T-cell (primary cell): Measurements from ENCODE around the gene SDK1. TPM values are rescaled to one million over a fixed set of nuclear protein-coding genes. Genes with fewer than 3 reads are reported as not detected.

Source experiments
- ATAC-seq, 4 experiments: fragments of 200-7000 bp in 3 of 4; fragments of 150-1000 bp in 1 of 4; cut with Tn5 transposase; replicated peaks in 1 of 4; 1 replicate in 3 of 4; 2 replicates in 1 of 4; pipeline ENCODE4 v1.10.0; 2021; ENCODE audit warnings: moderate library complexity in 3 of 4, mild to moderate bottlenecking in 2 of 4, moderate number of reproducible peaks in 1 of 4
- CTCF ChIA-PET, 2 donors: fragments of 300-600 bp; sonication (Branson Sonifier 250); formaldehyde crosslinking; loops; one replicate each; lab custom pipeline; 2022; ENCODE audit warnings: antibody characterized with exemption in 2 of 2; lab: Charles Lee
- POLR2A ChIA-PET, 2 donors: fragments of 300-600 bp; sonication (Branson Sonifier 250); formaldehyde crosslinking; loops; one replicate each; lab custom pipeline; 2022; ENCODE audit warnings: antibody characterized with exemption in 2 of 2; lab: Charles Lee
- DNase-seq, 35 experiments: peaks; one replicate each; pipeline versions ENCODE4 v3.0.0 to v3.0.0-alpha.2; 2013 to 2023
- H3K27ac ChIP-seq: one replicate; pipeline ENCODE4 v1.5.1; 2013; ENCODE audit warnings: low read length
- H3K27me3 ChIP-seq, 2 experiments: replicated peaks in 1 of 2; 1 replicate in 1 of 2; 2 replicates in 1 of 2; pipeline versions ENCODE4 v1.6.1 to v1.7.0; 2013; ENCODE audit warnings: low read length in 1 of 2, mixed read lengths in 1 of 2; ENCODE audit not compliant: control insufficient read depth in 2 of 2, insufficient read depth in 2 of 2; ENCODE audit errors: extremely low read depth in 1 of 2
- H3K36me3 ChIP-seq, 2 donors: 1 replicate in 1 of 2; 2 replicates in 1 of 2; pipeline versions ENCODE4 v1.6.1 to v1.7.0; 2013; ENCODE audit warnings: low read length in 1 of 2; ENCODE audit not compliant: control insufficient read depth in 2 of 2, insufficient read depth in 1 of 2; ENCODE audit errors: extremely low read depth in 1 of 2
- H3K4me1 ChIP-seq, 2 experiments: 1 replicate in 1 of 2; 2 replicates in 1 of 2; pipeline versions ENCODE4 v1.6.1 to v1.7.0; 2013; ENCODE audit warnings: low read length in 2 of 2, mixed read lengths in 1 of 2; ENCODE audit not compliant: insufficient read depth in 2 of 2, control insufficient read depth in 1 of 2; ENCODE audit errors: extremely low read depth in 1 of 2
- H3K4me3 ChIP-seq, 2 donors: 1 replicate in 1 of 2; 2 replicates in 1 of 2; pipeline versions ENCODE4 v1.5.1 to v1.7.0; 2013; ENCODE audit warnings: mild to moderate bottlenecking in 2 of 2, low read length in 1 of 2, moderate library complexity in 1 of 2; ENCODE audit not compliant: control insufficient read depth in 1 of 2; ENCODE audit errors: extremely low read depth in 1 of 2
- H3K9me3 ChIP-seq: 2 replicates; pipeline ENCODE4 v1.7.0; 2013
- H3K27ac Mint-ChIP-seq, 2 donors: one replicate each; pipeline ENCODE4 v1.8.0; 2020 to 2021; ENCODE audit warnings: mild to moderate bottlenecking in 2 of 2, mixed read lengths in 2 of 2
- H3K27me3 Mint-ChIP-seq, 2 donors: one replicate each; pipeline ENCODE4 v1.8.0; 2021 to 2022; ENCODE audit warnings: mixed read lengths in 2 of 2
- H3K36me3 Mint-ChIP-seq: one replicate; pipeline ENCODE4 v1.8.0; 2021; ENCODE audit warnings: mixed read lengths
- H3K4me1 Mint-ChIP-seq, 3 donors: one replicate each; pipeline ENCODE4 v1.8.0; 2020 to 2022; ENCODE audit warnings: mixed read lengths in 3 of 3, mild to moderate bottlenecking in 1 of 3
- H3K4me3 Mint-ChIP-seq, 3 donors: one replicate each; pipeline ENCODE4 v1.8.0; 2020 to 2022; ENCODE audit warnings: mild to moderate bottlenecking in 3 of 3, mixed read lengths in 3 of 3, moderate library complexity in 3 of 3
- H3K9me3 Mint-ChIP-seq, 3 donors: one replicate each; pipeline ENCODE4 v1.8.0; 2020 to 2022; ENCODE audit warnings: mixed read lengths in 3 of 3
- WGBS: methylation state at CpG from one replicate; pipeline ENCODE4 v1.1.5; 2013; ENCODE audit warnings: missing lambda C conversion rate; ENCODE audit not compliant: insufficient coverage; 5-methylcytosine and 5-hydroxymethylcytosine counted together
- total RNA-seq, 35 experiments: library from RNA in 6 of 35; stranded (reverse) in 6 of 35; fragments of 120-200 nt in 1 of 35; gene quantifications; one replicate each; pipeline versions ENCODE4 v1.2.1 to v1.2.4 and lab custom pipeline; 2013 to 2026

Gene SDK1
- total RNA-seq, 5 donors from 2014 or later (not counting 1 experiment from before 2014, with no cell fraction given), result 0.47 to 1.7 (median 0.63) TPM

DNA sequence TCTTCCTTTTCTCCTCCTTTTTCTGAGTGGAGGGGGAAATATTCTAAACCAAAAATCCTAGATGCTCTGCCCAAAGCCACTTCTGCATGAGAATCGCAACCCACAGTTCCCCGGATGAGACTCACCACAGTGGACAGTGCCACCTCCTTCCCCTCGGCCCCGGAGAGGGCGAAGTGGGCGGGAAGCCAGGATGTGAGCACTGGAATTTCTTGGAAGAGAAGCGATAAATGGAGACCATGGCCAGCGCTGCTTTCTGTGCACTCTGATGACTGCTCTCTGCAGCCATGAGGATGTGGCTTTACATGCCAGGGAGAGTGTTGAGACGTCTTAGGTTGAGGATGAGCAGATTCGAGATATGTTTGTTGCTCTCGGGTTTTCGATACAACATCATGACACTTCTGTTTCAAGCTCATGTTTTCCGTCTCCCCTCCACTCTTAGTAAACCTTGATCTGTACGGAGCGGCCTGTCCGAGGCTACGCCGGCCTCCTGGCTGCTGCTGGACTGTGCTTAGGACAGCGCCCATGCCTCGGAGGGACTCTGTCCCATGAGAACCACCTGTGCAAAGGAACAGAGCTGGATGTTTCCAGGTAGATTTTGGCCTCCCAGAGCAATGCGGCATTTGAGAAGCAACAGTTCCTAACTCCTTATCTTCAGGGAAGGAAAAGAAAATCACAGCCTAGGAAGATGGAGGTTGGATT lies 966.4 kb downstream of the SDK1 start:
- no peak overlapping the region for H3K4me3 ChIP-seq
- ChIA-PET CTCF (no interaction called here), POLR2A (no interaction called here)
- H3K36me3 ChIP-seq, result no peaks in the 10 kb centered on the region
- H3K9me3 Mint-ChIP-seq, result no peaks in the 10 kb centered on the region
- no peaks in the 10 kb centered on the region for H3K4me1 Mint-ChIP-seq
- H3K9me3 ChIP-seq, result no peaks in the 10 kb centered on the region
- WGBS, result 87% methylated on average over 13 of the region's 21 CpGs
- no peaks in the 10 kb centered on the region for H3K4me1 ChIP-seq
- no peak overlapping the region for H3K27ac ChIP-seq
- DNase-seq, result no peak
- no peak overlapping the region for H3K27ac Mint-ChIP-seq
- no peak for ATAC-seq
- peaks cover 0 to 21% of the 10 kb centered on the region in 2 experiments for H3K27me3 ChIP-seq
- peaks cover 0 to 5% of the 10 kb centered on the region in 2 donors for H3K27me3 Mint-ChIP-seq
- H3K4me3 Mint-ChIP-seq, result no peak overlapping the region
- H3K36me3 Mint-ChIP-seq, result no peaks in the 10 kb centered on the region

DNA sequence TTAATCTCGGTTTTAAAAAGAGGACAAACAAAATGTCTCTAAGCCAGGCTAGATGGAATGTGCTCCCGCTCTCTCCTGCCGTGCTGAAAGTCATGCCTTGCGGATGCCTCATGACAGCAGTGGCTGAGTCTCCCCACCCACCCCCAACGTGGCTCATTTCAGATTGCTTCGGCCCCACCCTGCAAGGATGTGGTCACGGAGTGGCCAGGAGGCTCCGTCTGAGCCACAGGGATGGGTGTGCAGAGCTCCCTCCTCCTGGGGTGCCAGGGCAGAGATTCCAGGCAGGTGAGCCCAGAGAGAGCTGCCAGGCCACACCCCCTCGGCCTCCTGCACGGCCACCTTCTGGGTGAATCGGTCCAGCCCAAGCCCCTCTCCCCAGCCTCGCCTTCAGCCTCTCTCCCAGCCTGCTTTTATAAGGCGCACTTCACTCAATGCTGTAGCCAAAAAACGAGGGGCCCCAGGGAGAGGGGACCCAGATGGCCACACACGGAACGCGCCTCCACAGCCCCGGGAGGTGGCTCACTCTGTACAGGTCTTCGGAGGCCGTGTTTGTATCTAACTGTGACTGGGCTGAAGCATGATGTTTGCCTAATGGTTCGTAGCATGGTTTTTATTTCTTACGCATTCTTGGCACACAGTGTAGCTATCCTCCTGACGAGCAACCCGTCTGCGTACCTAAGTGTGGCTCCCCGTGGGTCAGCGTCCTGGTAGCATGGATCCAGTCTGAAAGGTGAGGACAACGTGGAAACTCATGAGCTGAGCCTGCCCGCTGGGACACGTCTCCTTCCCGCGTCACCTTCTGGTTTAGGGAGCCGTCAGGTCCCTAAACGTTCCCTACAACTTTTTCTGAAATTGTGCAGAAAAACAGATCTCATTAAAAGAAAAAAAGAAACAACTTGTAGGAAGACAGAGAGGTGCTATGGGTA lies 967.3 kb downstream of the SDK1 start:
- no peaks in the 10 kb centered on the region for H3K36me3 Mint-ChIP-seq
- CTCF ChIA-PET, result no interaction called here
- peaks cover 0 to 5% of the 10 kb centered on the region in 2 donors for H3K27me3 Mint-ChIP-seq
- Histone ChIP-seq H3K4me1 (no peaks in the 10 kb centered on the region), H3K27ac (no peak overlapping the region), H3K36me3 (no peaks in the 10 kb centered on the region), H3K9me3 (no peaks in the 10 kb centered on the region), H3K4me3 (no peak overlapping the region), H3K27me3 (peaks cover 0 to 21% of the 10 kb centered on the region in 2 experiments)
- no peak for ATAC-seq
- H3K27ac Mint-ChIP-seq, result no peak overlapping the region
- no peak for DNase-seq
- no peak overlapping the region for H3K4me3 Mint-ChIP-seq
- no peaks in the 10 kb centered on the region for H3K9me3 Mint-ChIP-seq
- POLR2A ChIA-PET, result no interaction called here
- WGBS, result 73% methylated on average over 25 of the region's 34 CpGs
- no peaks in the 10 kb centered on the region for H3K4me1 Mint-ChIP-seq

DNA sequence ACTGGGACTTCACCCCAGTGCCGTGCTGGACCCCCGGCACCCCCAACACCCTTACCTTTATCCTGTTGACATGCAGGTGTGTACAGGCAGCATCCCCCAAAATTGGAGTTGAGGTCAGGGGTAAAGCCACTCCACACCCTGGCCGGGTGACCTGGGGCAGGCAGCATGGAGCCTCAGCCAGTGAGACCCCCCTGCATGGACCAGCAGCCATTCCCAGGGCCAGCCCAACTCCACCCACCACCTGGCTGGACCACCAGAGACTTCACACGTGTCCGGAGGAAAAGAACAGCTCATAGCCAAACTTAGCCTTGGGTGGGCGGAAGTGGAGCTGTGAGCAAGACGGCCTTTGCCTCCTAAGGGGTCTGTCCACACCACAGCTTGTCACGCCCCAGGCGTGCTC lies 968.0 kb downstream of the SDK1 start:
- 86% methylated on average over 3 of the region's 9 CpGs for WGBS
- Mint-ChIP-seq H3K36me3 (peaks cover 3% of the 10 kb centered on the region), H3K27ac (no peak overlapping the region), H3K27me3 (peaks cover 0 to 6% of the 10 kb centered on the region in 2 donors), H3K4me1 (no peaks in the 10 kb centered on the region), H3K9me3 (peaks cover 0 to 4% (median 0%) of the 10 kb centered on the region in 3 donors), H3K4me3 (no peak overlapping the region)
- Histone ChIP-seq H3K4me1 (no peaks in the 10 kb centered on the region), H3K36me3 (no peaks in the 10 kb centered on the region), H3K27ac (no peak overlapping the region), H3K9me3 (no peaks in the 10 kb centered on the region), H3K27me3 (peaks cover 0 to 21% of the 10 kb centered on the region in 2 experiments), H3K4me3 (no peak overlapping the region)
- CTCF ChIA-PET, result no interaction called here
- DNase-seq (no peak), ATAC-seq (no peak)
- POLR2A ChIA-PET, result no interaction called here

DNA sequence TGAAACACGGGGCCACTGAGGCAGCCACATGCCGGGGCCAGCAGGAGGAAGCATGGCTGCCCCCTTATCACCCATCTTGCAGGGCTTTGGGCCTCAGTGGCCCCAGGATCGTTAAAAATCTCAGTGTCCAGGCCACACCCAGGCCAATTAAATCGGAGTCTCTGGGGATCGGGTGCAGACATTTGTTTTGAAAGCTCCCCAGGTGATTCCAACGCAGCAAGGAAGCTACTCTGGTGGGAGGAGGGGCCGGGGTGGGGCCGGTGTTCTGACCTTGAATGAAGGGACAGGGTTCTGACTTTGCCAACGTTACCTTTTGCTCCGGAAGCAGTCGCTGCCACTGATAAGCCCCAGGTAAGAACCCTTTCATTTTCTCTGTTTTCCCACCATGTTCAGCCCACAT lies 968.7 kb downstream of the SDK1 start:
- peaks cover 0 to 6% of the 10 kb centered on the region in 2 donors for H3K27me3 Mint-ChIP-seq
- no peak overlapping the region for H3K27ac ChIP-seq
- no peak overlapping the region for H3K27ac Mint-ChIP-seq
- WGBS, result 82% methylated on average over 7 of the region's 11 CpGs
- ChIA-PET CTCF (no interaction called here), POLR2A (no interaction called here)
- H3K9me3 Mint-ChIP-seq, result peaks cover 5 to 10% (median 5%) of the 10 kb centered on the region in 3 donors
- peaks cover 0 to 25% of the 10 kb centered on the region in 2 experiments for H3K27me3 ChIP-seq
- H3K36me3 ChIP-seq, result no peaks in the 10 kb centered on the region
- DNase-seq (no peak), ATAC-seq (no peak)
- H3K36me3 Mint-ChIP-seq, result peaks cover 3% of the 10 kb centered on the region
- H3K4me3 Mint-ChIP-seq, result no peak overlapping the region
- H3K4me3 ChIP-seq, result no peak overlapping the region
- no peaks in the 10 kb centered on the region for H3K4me1 Mint-ChIP-seq
- H3K4me1 ChIP-seq, result no peaks in the 10 kb centered on the region
- H3K9me3 ChIP-seq, result no peaks in the 10 kb centered on the region

DNA sequence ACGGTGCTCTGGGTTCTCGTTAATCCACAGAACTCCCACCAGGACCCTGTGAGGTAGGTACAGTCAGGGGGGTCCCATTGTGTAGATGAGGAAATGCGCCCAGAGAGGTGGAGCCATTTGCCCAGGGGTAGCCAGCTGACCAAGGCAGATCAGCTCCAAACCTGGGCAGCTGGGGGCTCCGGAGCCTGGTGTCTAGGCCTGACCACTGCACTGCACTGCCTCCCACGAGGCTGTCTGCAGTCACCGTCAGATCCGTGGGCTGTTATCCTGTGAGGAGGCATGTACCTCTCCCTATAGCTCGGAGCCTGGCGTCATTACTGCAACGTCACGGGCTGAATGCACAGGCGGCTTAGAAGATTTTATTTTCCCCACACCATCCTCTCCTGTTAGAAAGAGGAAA lies 969.2 kb downstream of the SDK1 start:
- Histone ChIP-seq H3K4me3 (no peak overlapping the region), H3K36me3 (no peaks in the 10 kb centered on the region), H3K27me3 (peaks cover 0 to 25% of the 10 kb centered on the region in 2 experiments), H3K27ac (no peak overlapping the region), H3K4me1 (no peaks in the 10 kb centered on the region), H3K9me3 (no peaks in the 10 kb centered on the region)
- Mint-ChIP-seq H3K9me3 (peaks cover 6 to 10% (median 6%) of the 10 kb centered on the region in 3 donors), H3K27ac (no peak overlapping the region), H3K36me3 (peaks cover 3% of the 10 kb centered on the region), H3K27me3 (peaks cover 0 to 6% of the 10 kb centered on the region in 2 donors), H3K4me3 (no peak overlapping the region), H3K4me1 (no peaks in the 10 kb centered on the region)
- 47% methylated on average over 5 of the region's 12 CpGs for WGBS
- CTCF ChIA-PET, result no interaction called here
- no peak for ATAC-seq
- no peak for DNase-seq
- POLR2A ChIA-PET, result no interaction called here

DNA sequence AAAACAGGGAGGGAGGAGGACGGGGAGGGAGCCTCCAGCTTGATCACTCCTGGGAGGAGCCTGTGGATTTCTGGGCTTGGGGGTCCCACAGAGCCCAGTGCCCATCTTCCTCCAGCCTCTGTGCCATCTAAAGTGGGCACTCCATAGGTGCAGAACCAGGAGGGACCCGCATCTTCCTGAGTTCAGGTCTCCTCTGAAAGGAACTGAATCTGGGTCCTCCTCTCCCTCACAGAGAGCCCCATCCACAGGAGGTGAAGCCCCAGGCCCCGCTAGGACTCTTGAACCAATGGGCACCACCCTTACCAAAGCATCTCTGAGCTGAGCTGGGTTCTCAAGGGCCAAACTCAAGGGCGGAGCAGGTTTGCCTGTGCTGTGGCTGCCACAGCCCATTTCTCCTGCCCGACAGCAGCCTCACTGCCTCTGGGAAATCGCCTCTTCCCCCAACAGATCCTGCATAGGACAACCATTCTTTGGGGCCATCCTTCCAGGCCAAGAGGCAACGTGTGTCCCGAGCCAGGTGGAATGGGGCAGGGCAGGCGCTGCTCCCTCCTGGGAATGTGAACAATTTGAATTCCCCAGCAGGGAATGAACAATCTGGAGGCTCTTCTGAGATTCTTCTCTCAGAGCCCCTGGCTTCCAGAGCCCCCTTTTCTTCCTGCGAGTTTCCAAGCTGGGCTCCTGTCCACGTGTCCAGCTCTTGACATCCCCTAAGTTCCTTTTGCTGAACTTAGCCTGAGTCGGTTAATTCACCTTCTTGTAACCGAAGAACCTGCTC lies 970.1 kb downstream of the SDK1 start:
- ATAC-seq, result no peak

More for the DNA sequence above, 970.1 kb downstream of the SDK1 start:
- no peaks in the 10 kb centered on the region for H3K9me3 ChIP-seq
- no peaks in the 10 kb centered on the region for H3K4me1 ChIP-seq
- H3K27ac ChIP-seq, result no peak overlapping the region
- H3K4me3 ChIP-seq, result no peak overlapping the region
- H3K9me3 Mint-ChIP-seq, result peaks cover 6 to 10% (median 6%) of the 10 kb centered on the region in 3 donors
- no peak overlapping the region for H3K27ac Mint-ChIP-seq
- H3K4me3 Mint-ChIP-seq, result no peak overlapping the region
- ChIA-PET POLR2A (no interaction called here), CTCF (no interaction called here)
- no peaks in the 10 kb centered on the region for H3K36me3 ChIP-seq
- DNase-seq, result no peak
- H3K4me1 Mint-ChIP-seq, result no peaks in the 10 kb centered on the region
- peaks cover 0 to 6% of the 10 kb centered on the region in 2 donors for H3K27me3 Mint-ChIP-seq
- peaks cover 3% of the 10 kb centered on the region for H3K36me3 Mint-ChIP-seq
- H3K27me3 ChIP-seq, result peaks cover 0 to 25% of the 10 kb centered on the region in 2 experiments
- 70% methylated on average over 10 of the region's 13 CpGs for WGBS
